ENCODE results near the gene CHCHD3. TPM values are rescaled to one million over a fixed set of nuclear protein-coding genes. Genes with fewer than 3 reads are reported as not detected.

The CHCHD3 gene
- total and polyA plus RNA-seq, 9 of the 15 experiments (the other 6 are each of a cell fraction or from before 2014, with no cell fraction given): 66.2 to 279 (median 204) TPM

DNA sequence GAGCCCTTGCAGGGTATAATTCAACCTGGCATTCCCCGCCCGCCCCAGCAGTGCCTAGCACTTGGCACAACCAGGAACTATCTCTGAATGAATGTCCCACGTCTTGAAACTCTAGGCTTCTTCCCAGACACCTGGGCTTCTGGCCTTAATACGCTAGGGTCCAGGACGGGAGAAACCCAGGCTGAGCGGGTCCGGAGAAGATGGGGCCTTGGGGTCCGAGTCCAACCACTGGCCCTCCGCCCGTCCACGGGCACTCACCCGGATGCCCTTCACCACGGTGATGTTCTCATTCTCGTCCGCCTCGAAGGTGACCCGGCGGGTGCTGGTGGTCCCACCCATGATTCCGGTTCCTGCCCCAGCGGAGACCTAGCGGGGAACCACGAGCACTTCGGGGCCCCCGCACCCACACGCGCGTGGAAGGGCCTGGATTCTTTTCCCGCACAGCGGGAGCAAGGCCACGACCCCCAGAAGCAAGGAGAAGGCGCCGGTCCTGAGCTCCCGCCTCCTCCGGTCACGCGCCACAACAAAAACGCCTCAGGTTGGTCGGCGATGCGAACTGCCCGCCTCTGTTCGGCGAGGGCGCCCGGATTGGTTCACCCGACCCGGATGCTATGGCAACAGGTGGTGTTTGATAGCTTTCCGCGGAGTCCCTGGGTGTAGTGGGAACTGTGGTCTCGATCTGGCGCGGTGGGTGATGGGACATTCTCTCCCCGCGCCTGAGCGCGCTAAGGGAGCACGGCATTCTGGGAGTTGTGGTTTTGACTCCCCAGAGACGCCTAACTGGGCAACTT is at the start of gene CHCHD3 (continued):
- TF ChIP-seq RFX5 (IDR thresholded peaks at IDR 0.05; ENCODE audit: low read depth, low read length): no peak
- TF ChIP-seq, protein P1, sequence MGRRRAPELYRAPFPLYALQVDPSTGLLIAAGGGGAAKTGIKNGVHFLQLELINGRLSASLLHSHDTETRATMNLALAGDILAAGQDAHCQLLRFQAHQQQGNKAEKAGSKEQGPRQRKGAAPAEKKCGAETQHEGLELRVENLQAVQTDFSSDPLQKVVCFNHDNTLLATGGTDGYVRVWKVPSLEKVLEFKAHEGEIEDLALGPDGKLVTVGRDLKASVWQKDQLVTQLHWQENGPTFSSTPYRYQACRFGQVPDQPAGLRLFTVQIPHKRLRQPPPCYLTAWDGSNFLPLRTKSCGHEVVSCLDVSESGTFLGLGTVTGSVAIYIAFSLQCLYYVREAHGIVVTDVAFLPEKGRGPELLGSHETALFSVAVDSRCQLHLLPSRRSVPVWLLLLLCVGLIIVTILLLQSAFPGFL (CRISPR knock-in tag; IDR thresholded peaks at IDR 0.05): no peak
- TF ChIP-seq RFX7 (CRISPR knock-in tag; IDR thresholded peaks at IDR 0.05): no peak
- TF ChIP-seq RCOR1 (IDR thresholded peaks at IDR 0.05; ENCODE audit: borderline replicate concordance in 1 of 2, low read depth in 2 of 2, low read length in 2 of 2): peak; percentile 22 to 30; a peak in 2 of 4 replicates
- TF ChIP-seq ZNF224 (CRISPR knock-in tag; IDR thresholded peaks at IDR 0.05): peak; percentile 88
- no peak for TF ChIP-seq PYGO2 (tag; IDR thresholded peaks at IDR 0.05)
- no peak for TF ChIP-seq ZNF699 (CRISPR knock-in tag; IDR thresholded peaks at IDR 0.05; ENCODE audit: insufficient replicate concordance)
- TF ChIP-seq MEF2D (tag; conservative IDR thresholded peaks at IDR 0.05; ENCODE audit: low read depth): no peak
- TF ChIP-seq RBM25 (IDR thresholded peaks at IDR 0.05; ENCODE audit: low read depth, low read length, severe bottlenecking): peak; percentile 82
- TF ChIP-seq POLR2AphosphoS5 (IDR thresholded peaks at IDR 0.05; ENCODE audit: control insufficient read depth, insufficient read depth, low read depth, low read length): peak; percentile 81
- TF ChIP-seq ZNF133 (CRISPR knock-in tag; IDR thresholded peaks at IDR 0.05): peak; percentile 64; the same call in 1 of the 2 replicates
- TF ChIP-seq BRCA1 (IDR thresholded peaks at IDR 0.05): no peak
- TF ChIP-seq BRCA1 (CRISPR knock-in tag; IDR thresholded peaks at IDR 0.05): 0 out of 2 replicates have a peak, but pooled peaks have one; percentile 74
- no peak for TF ChIP-seq TFAM (CRISPR knock-in tag; conservative IDR thresholded peaks at IDR 0.05)
- TF ChIP-seq ZNF57 (CRISPR knock-in tag; IDR thresholded peaks at IDR 0.05): 0 out of 2 replicates have a peak, but pooled peaks have one; percentile 69
- no peak for TF ChIP-seq ZNF778 (CRISPR knock-in tag; IDR thresholded peaks at IDR 0.05)
- TF ChIP-seq U2AF2 (optimal IDR thresholded peaks at IDR 0.05; ENCODE audit: low read depth, low read length): no peak
- peak; percentile 33; the same call in 1 of the 2 replicates for TF ChIP-seq ZNF134 (CRISPR knock-in tag; conservative IDR thresholded peaks at IDR 0.05)
- no peak; the same call in 1 of the 2 replicates for TF ChIP-seq STAT5A (IDR thresholded peaks at IDR 0.05; ENCODE audit: borderline replicate concordance, low read length)
- TF ChIP-seq NR1H2 (CRISPR knock-in tag; IDR thresholded peaks at IDR 0.05): no peak
- TF ChIP-seq, protein P2, sequence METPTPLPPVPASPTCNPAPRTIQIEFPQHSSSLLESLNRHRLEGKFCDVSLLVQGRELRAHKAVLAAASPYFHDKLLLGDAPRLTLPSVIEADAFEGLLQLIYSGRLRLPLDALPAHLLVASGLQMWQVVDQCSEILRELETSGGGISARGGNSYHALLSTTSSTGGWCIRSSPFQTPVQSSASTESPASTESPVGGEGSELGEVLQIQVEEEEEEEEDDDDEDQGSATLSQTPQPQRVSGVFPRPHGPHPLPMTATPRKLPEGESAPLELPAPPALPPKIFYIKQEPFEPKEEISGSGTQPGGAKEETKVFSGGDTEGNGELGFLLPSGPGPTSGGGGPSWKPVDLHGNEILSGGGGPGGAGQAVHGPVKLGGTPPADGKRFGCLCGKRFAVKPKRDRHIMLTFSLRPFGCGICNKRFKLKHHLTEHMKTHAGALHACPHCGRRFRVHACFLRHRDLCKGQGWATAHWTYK (CRISPR knock-in tag; IDR thresholded peaks at IDR 0.05): peak; percentile 68; the same call in 1 of the 2 replicates
- peak; percentile 96 for TF ChIP-seq NEUROD1 (IDR thresholded peaks at IDR 0.05; ENCODE audit: borderline replicate concordance, low read depth, low read length, partially characterized antibody)
- no peak; the same call in 1 of the 2 replicates for TF ChIP-seq FOXM1 (IDR thresholded peaks at IDR 0.05; ENCODE audit: low read depth)
- 0 out of 2 replicates have a peak, but pooled peaks have one; percentile 69 for TF ChIP-seq FOXM1 (CRISPR knock-in tag; IDR thresholded peaks at IDR 0.05; ENCODE audit: low read depth)
- TF ChIP-seq ZNF444 (CRISPR knock-in tag; IDR thresholded peaks at IDR 0.05): no peak
- peak; percentile 51; the same call in 1 of the 2 replicates for TF ChIP-seq ZNF175 (CRISPR knock-in tag; IDR thresholded peaks at IDR 0.05; ENCODE audit: low read depth)
- TF ChIP-seq MAFK (IDR thresholded peaks at IDR 0.05; ENCODE audit: low read length): 0 out of 2 replicates have a peak, but pooled peaks have one; percentile 12
- no peak for TF ChIP-seq RBM15 (IDR thresholded peaks at IDR 0.05; ENCODE audit: insufficient read depth, low read length)

All from K562 (cell line).